Stimulated activated CD8-positive, alpha-beta memory T cell treated with anti-CD3 and anti-CD28 coated beads, Interleukin-2, amount 100 ng/mL, for 1 hour (primary cell): ENCODE data around the gene ITGAV.

ENCODE experiments used
- DNase-seq, 2 donors: peaks; one replicate each; pipeline ENCODE4 v3.0.0-alpha.2; 2020; ENCODE audit warnings: low read depth in 2 of 2

The ITGAV gene

DNA sequence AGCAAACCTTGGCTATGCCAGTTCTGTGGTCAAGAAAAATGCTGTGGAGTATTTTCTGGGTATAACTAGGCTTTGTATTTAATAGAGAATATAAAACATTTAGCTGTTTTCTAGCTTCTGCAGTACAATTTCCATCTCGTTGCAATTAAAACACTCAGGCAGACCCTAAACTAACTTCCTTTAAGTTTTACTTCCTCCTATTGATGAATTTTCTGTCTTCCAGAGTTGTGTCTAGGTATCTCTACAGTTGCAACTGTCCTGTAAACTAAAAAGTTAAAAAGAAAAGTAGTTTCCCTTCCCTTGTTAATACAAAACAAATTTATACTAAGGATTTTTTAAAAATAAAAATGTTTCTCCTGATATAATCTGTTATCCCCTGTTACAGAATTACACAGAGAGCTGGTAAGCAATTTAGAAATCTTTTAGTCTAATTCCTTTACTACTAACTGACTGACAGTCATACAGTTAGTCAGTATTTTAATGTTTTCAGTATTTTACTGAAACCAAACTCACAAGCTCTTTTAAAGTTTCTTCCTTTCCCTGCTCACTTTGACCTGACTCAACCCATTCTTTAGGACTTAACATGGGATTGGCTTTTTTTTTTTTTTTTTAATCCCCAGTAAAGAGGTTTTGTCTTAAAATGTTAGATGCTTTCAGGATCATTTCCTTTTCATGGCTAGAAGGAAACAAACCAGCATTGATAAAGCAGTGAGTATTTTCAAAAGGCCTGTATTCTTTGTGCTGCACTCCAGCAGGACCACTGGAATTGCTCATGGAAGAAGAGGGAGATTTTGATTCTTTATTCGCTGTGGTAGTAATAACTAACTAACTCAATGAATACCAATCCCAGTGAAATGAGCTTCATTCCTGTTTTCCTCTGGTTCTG, 22.9 kb downstream of the ITGAV start:
- DNase-seq, result no peak

DNA sequence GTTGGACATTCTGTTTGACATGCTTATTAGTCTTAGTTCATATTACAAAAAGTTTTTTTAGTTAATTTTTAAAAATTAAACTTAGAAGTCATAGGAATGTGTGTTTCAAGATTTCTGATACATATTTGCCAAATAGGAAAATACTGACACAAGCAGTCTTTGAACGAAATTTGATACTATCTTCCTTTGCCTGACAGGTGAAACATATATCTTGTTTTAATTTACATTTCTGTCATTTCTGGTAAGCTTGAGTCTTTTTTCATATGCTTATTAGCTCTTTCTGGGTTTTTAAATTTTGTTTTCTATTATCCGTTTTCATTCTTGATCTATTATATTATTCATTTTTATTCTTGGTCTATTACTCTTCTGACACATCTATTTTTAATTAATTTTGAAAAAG, 24.5 kb downstream of the ITGAV start:
- DNase-seq, result no peak

DNA sequence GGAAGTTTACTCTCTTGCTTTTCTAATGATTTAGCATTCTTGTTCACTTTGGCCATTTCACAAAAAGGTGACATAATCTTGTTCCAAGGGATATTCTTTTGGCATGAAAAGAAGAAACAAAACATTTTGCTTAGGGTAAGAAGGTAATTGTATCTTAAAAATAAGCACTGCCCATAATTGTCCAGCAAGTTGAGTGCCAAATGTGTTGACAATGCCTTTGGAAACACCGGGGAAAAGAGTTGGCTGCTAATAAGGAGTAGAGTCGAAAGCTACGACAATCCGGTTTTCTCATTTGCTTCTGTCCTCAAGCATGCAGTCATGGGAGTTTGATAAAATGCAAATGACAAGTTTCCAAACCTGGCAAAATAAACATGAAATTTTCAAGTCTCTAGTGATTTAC, 27.3 kb downstream of the ITGAV start:
- no peak for DNase-seq

GRCh38 chr2:186617771-186618170, 27.9 kb downstream of the ITGAV start:
- DNase-seq, result no peak

- DNase-seq, result no peak
These were observed 28.8 kb downstream of the ITGAV start for GRCh38 chr2:186618696-186619095.

GRCh38 chr2:186623084-186623483, 33.2 kb downstream of the ITGAV start:
- DNase-seq, result no peak

DNA sequence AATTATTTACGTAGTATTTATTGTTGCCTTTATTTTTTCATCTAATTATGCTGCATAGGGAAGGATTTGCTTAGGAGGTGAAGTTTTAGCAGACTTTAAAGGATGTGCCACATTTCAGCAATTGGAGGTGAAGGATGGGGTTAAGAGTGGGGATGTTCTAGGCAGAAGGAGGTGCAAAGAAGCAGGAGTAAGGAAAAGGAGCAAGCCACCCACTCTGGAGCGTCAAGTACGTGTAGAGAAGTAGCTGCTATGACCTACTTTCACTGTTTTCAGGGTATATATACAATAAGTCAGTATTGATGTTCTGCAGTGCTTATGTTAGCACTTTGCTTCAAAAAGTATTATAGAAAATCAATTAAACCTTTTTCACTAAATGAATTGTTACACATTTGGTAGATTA, 34.4 kb downstream of the ITGAV start:
- DNase-seq, result no peak

DNA sequence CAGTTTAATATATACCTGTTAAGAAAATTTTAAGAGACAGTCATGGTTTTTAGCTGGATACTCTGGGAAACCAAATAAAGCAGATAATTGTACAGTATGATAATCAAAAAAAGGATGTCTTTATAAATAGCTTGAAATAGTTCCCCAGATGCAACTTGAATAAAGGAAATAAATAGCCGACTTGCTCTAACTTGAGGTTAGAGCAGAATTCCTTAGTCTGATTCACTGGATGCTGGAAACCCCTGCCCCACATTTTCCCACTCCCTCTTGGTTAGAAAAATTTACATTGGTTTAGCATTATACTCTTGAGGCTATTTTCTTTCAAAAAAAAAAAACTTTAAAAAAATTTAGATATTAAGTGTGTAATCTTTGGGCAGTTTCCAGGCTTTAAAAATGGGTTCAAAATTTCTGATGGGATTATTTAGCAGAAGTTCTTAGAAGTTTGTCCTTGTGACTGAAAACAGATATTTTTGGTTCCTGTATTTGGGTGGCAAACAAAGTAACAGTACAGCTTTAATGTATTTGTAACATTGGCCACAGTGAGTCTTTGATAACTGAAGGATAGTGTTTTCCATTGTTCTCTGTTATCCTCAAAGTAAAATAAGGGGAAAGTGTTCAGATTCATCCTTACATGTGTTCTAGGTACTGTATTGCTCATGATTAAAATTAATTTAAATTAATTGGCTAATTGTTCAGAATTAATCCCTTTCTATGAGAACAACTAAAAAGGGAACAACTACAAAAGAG, 39.6 kb downstream of the ITGAV start:
- DNase-seq, result no peak

GRCh38 chr2:186632417-186632816, 42.6 kb downstream of the ITGAV start:
- DNase-seq, result no peak

DNA sequence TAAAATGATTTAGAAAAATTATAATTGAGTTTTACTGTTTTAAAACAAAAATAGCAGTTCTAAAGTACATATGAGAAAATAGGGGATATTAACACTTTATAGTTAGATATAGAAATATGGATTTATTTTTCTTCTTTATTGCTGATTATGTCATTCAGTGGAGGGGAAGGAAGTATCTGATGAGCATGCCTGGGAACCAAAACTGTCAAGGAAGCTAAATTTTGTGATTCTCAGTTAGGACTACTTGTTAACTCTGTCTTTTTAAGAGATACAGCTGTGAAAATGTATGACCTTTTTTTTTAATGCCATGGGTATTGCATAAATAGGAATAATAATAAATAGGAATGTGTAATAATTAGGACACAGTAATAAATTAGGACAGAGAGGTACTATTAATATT, 44.8 kb downstream of the ITGAV start:
- DNase-seq, result no peak

GRCh38 chr2:186636800-186637496, 47.1 kb downstream of the ITGAV start:
- no peak for DNase-seq

- no peak for DNase-seq
These were observed 47.6 kb downstream of the ITGAV start for GRCh38 chr2:186637497-186637800.

GRCh38 chr2:186639939-186640338, 50.1 kb downstream of the ITGAV start:
- DNase-seq, result no peak

GRCh38 chr2:186641132-186641806, 51.4 kb downstream of the ITGAV start:
- DNase-seq, result no peak

DNA sequence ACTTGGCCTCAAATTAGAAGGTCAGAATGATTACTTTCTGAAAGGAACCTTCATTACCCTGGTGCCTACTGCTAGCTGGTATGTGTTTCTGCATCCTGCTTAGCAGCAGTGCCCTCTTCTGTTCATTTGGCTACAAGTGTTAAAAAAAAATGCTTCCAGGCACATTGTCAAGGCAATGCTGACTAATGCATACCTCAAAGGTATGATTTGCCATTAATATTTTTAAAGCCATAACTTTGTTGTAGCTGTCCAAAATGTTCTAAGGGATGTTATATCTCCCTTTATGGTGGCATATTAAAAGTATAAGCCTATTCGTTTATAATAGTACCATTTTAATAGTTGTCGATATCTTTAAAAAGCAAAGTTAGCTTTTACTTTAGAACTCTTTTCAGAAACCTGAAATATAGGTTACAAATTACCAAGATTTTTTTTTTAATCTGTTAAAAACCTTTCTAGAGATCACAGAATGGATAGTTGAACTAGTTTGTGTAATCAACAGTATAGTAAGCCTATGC, 52.0 kb downstream of the ITGAV start:
- no peak for DNase-seq

DNA sequence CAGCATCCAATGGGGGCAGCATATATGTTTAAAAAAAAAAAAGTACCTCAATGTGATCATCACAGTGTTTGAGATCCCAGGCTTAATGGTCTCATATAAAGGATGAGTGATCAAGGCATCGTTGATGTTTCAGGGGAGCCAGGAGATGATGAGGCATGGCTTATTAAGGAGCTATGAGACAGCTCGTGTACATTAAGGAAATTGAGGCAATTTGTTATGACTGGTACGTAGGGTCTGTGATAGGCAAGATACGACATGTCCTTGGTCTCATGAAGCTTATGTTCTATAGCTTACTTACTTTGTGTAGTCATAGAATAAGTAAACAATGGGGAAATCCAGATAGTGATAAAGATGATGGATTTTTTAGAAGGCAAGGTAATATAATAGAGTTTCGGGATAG, 54.9 kb downstream of the ITGAV start:
- DNase-seq, result no peak

DNA sequence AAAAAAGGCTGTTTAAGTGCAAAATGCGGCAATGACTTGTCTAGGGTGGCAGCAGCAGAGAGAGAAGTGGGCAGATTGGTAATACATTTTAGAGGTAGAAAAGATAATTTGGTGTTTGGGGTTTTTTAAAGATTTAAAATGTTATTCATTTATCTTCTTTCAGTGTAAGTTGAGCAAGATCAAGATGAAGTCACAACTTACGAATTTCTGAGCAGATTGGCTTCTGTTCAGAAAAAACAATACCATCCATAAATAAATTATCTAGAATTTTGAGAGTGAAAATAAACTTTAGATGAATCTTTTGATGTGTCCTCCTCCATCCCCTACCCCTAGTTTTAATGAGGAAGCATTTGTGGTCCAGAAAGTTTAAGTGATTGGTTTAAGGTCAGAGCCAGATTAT, 56.1 kb downstream of the ITGAV start:
- DNase-seq, result no peak

DNA sequence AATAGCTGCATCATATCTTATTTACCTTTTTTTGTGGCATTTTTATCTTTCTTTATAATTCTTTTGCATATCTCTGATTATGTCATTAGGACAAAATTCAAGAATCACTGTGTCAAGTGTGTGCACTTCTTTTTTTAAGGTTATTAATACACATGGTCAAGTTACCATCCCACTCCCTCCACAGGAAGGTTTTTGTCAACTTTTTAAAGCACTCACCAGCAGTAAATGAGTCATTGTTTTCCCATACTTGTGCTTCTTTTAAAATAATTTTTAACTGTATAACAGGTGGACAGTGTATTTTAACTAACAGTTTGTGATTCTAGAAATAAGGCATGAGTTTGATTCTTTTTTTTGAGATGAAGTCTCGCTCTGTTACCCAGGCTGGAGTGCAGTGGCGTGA, 58.3 kb downstream of the ITGAV start:
- no peak for DNase-seq

- DNase-seq, result no peak
These were observed 63.7 kb downstream of the ITGAV start for GRCh38 chr2:186653511-186653910.

GRCh38 chr2:186659383-186659782, 69.5 kb downstream of the ITGAV start:
- DNase-seq, result no peak

GRCh38 chr2:186664385-186665043, 74.7 kb downstream of the ITGAV start:
- DNase-seq, result no peak
